Measurements from ENCODE around the gene MORN2.

Gene MORN2

GRCh38 chr2:38909872-38910271 is 34.1 kb downstream of the MORN2 start:
- no peak for TF ChIP-seq ZFX (IDR thresholded peaks at IDR 0.05)
- no peak for TF ChIP-seq CTCF (conservative IDR thresholded peaks at IDR 0.05)
- no peak overlapping the region for H3K27ac ChIP-seq

DNA sequence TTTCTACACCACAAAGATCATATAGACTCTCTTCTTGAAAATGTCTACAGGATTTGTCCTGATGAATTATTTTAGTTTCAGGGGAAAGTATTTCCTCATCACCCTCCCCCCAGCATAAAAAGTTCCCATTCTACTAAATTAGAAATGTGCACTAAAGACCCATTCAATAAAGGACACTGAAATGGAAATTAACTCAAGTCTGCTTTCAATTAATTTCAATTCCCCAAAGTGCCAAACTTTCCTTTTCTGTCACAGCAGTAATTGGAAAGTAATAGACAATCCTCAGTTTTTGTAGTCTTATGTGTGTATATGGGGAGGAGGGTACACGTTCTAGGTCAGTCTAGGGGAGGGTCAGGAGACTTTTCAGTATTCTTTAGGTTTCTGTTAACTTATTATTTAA is 35.4 kb downstream of the MORN2 start:
- no peak overlapping the region for H3K27ac ChIP-seq
- no peak for TF ChIP-seq CTCF (conservative IDR thresholded peaks at IDR 0.05)
- TF ChIP-seq ZFX (IDR thresholded peaks at IDR 0.05): no peak

- TF ChIP-seq CTCF (conservative IDR thresholded peaks at IDR 0.05) (no peak), ZFX (IDR thresholded peaks at IDR 0.05) (no peak)
- H3K27ac ChIP-seq: no peak overlapping the region
These were observed 36.8 kb downstream of the MORN2 start for GRCh38 chr2:38912619-38913018.

GRCh38 chr2:38922389-38922788 is 46.6 kb downstream of the MORN2 start:
- TF ChIP-seq CTCF (conservative IDR thresholded peaks at IDR 0.05): no peak

GRCh38 chr2:38922902-38923301 is 47.1 kb downstream of the MORN2 start:
- H3K27ac ChIP-seq: no peak overlapping the region
- no peak for TF ChIP-seq CTCF (conservative IDR thresholded peaks at IDR 0.05)

More at GRCh38 chr2:38922389-38922788, 46.6 kb downstream of the MORN2 start:
- H3K27ac ChIP-seq: no peak overlapping the region

DNA sequence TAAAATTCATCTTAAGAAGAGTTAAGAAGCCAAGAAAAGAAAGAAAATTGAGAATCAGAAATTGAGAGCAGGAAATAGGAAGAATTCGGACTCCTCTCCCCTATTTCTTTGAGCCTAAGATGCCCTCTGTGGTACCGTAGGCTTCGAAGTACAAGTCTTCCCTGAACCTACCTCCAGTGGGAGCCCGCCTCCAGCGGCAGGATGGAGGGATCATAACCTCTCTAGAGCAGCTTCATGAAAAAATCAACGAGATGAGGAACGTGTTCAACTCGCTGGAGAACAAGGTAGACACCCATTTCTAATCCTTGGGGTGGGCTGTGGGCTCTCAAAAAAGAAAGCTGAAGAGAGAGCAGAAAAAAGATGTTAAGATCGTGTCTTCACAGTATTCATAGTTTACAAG is 50.2 kb downstream of the MORN2 start:
- no peak overlapping the region for H3K27ac ChIP-seq
- TF ChIP-seq ZFX (IDR thresholded peaks at IDR 0.05) (no peak), CTCF (conservative IDR thresholded peaks at IDR 0.05) (no peak; the same call in 1 of the 2 replicates)

DNA sequence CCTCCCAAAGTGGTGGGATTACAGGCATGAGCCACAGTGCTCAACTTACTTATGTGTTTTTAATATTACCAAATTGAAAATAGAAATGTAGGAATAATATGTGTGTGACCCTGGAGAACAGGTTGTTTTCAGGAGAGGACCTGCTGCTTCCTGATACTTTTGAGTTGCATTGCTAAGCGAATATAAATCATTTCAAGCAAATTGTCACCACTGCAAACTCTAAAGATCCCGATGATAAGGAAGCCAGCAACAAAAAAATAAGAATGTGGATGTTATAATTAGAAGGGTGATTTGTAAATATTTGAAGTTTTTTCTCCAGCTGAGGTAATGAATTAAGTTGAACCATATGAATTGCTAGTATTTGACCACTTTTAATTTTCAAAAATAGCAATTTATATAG is 54.8 kb downstream of the MORN2 start:
- no peak overlapping the region for H3K27ac ChIP-seq
- TF ChIP-seq ZFX (IDR thresholded peaks at IDR 0.05) (no peak), CTCF (conservative IDR thresholded peaks at IDR 0.05) (no peak)
